Breast epithelium (tissue), 4 donors: ENCODE results near the gene TMEM242. TPM values are rescaled to one million over a fixed set of nuclear protein-coding genes. Genes with fewer than 3 reads are reported as not detected.

Experiments used
- DNase-seq, 2 donors: peaks; one replicate each; pipeline ENCODE4 v3.0.0-alpha.2; 2019; ENCODE audit warnings: low spot score in 2 of 2
- H3K27ac ChIP-seq, 2 donors: fragments of 200-600 bp; sonication (generic) in 1 of 2; one replicate each; pipeline ENCODE4 v1.5.1; 2016 to 2019; ENCODE audit warnings: mild to moderate bottlenecking in 1 of 2
- H3K27me3 ChIP-seq, 2 donors: fragments of 200-600 bp; sonication (generic) in 1 of 2; one replicate each; pipeline versions ENCODE4 v1.5.1 to v1.6.0; 2017 to 2019; ENCODE audit warnings: control low read depth in 1 of 2, mild to moderate bottlenecking in 1 of 2
- H3K36me3 ChIP-seq: fragments of 200-600 bp; one replicate; pipeline ENCODE4 v1.5.1; 2019
- H3K4me1 ChIP-seq, 2 donors: fragments of 200-600 bp; sonication (generic); one replicate each; pipeline ENCODE4 v1.5.1; 2016 to 2019; ENCODE audit warnings: control low read depth in 1 of 2
- H3K4me3 ChIP-seq, 3 donors: fragments of 200-600 bp; sonication (generic); 1 replicate in 2 of 3; 2 replicates in 1 of 3; pipeline ENCODE4 v1.5.1; 2016 to 2019; ENCODE audit warnings: mild to moderate bottlenecking in 3 of 3, moderate library complexity in 2 of 3
- H3K9me3 ChIP-seq, 2 donors: fragments of 200-600 bp; sonication (generic) in 1 of 2; one replicate each; pipeline ENCODE4 v1.5.1; 2016 to 2019; ENCODE audit warnings: control low read depth in 1 of 2
- POLR2A ChIP-seq: fragments of 450-650 bp; IDR thresholded peaks from one replicate; pipeline ENCODE4 v1.6.1; 2016; ENCODE audit warnings: antibody characterized with exemption, mild to moderate bottlenecking, moderate library complexity
- POLR2AphosphoS5 ChIP-seq, 3 donors: sonication (generic); formaldehyde crosslinking; IDR thresholded peaks; one replicate each; pipeline ENCODE4 v1.6.1; 2017; ENCODE audit warnings: antibody characterized with exemption in 3 of 3
- intact Hi-C: fragments of 100-400 bp; cut with DNase I; formaldehyde crosslinking; loops from one replicate; pipeline ENCODE4 v1.15.1; 2023; ENCODE audit warnings: low total_unique reads
- total RNA-seq, 3 donors: library from RNA; depleted of rRNA; stranded (reverse); fragments of >200 nt; gene quantifications; one replicate each; pipeline ENCODE4 v1.1.0, GENCODE V29; 2016
- TF ChIP-seq, protein P1 (sequence below), 3 donors: fragments of 450-650 bp; IDR thresholded peaks; one replicate each; pipeline ENCODE4 v1.5.1; 2016 to 2017; ENCODE audit warnings: antibody characterized with exemption in 3 of 3, mild to moderate bottlenecking in 3 of 3, moderate library complexity in 3 of 3

The TMEM242 gene
- total RNA-seq, 3 donors from 2014 or later, result 5.3 to 7.9 (median 7.3) TPM

GRCh38 chr6:157267654-157268053 lies 55.7 kb downstream of the TMEM242 start:
- DNase-seq, result no peak

GRCh38 chr6:157267109-157267611 lies 56.2 kb downstream of the TMEM242 start:
- H3K27me3 ChIP-seq, result no peaks in the 10 kb centered on the region
- intact Hi-C loops, result loop anchor here (5.0 kb wide), 1 partner anchor 1135 kb away; no protein-coding TSS in a partner anchor
- H3K4me1 ChIP-seq, result no peaks in the 10 kb centered on the region
- H3K4me3 ChIP-seq, result no peak overlapping the region
- H3K36me3 ChIP-seq, result no peaks in the 10 kb centered on the region
- no peaks in the 10 kb centered on the region for H3K9me3 ChIP-seq
- no peak for DNase-seq
- no peak overlapping the region for H3K27ac ChIP-seq
- TF ChIP-seq, protein P1, sequence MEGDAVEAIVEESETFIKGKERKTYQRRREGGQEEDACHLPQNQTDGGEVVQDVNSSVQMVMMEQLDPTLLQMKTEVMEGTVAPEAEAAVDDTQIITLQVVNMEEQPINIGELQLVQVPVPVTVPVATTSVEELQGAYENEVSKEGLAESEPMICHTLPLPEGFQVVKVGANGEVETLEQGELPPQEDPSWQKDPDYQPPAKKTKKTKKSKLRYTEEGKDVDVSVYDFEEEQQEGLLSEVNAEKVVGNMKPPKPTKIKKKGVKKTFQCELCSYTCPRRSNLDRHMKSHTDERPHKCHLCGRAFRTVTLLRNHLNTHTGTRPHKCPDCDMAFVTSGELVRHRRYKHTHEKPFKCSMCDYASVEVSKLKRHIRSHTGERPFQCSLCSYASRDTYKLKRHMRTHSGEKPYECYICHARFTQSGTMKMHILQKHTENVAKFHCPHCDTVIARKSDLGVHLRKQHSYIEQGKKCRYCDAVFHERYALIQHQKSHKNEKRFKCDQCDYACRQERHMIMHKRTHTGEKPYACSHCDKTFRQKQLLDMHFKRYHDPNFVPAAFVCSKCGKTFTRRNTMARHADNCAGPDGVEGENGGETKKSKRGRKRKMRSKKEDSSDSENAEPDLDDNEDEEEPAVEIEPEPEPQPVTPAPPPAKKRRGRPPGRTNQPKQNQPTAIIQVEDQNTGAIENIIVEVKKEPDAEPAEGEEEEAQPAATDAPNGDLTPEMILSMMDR (IDR thresholded peaks at IDR 0.05), result no peak
- no peak for TF ChIP-seq POLR2A
- TF ChIP-seq POLR2AphosphoS5 (IDR thresholded peaks at IDR 0.05), result no peak

More at GRCh38 chr6:157267654-157268053, 55.7 kb downstream of the TMEM242 start:
- Histone ChIP-seq H3K27ac (no peak overlapping the region), H3K4me1 (no peaks in the 10 kb centered on the region), H3K4me3 (no peak overlapping the region), H3K27me3 (no peaks in the 10 kb centered on the region), H3K36me3 (no peaks in the 10 kb centered on the region), H3K9me3 (no peaks in the 10 kb centered on the region)
- intact Hi-C loops, result loop anchor here (5.0 kb wide), 1 partner anchor 1135 kb away; no protein-coding TSS in a partner anchor
- TF ChIP-seq, protein P1 (IDR thresholded peaks at IDR 0.05), result no peak
- TF ChIP-seq POLR2A, result no peak
- no peak for TF ChIP-seq POLR2AphosphoS5 (IDR thresholded peaks at IDR 0.05)

- intact Hi-C loops, result loop anchor here (5.0 kb wide), 1 partner anchor 1134 kb away; no protein-coding TSS in a partner anchor
- no peaks in the 10 kb centered on the region for H3K36me3 ChIP-seq
- no peak overlapping the region for H3K27ac ChIP-seq
- no peaks in the 10 kb centered on the region for H3K27me3 ChIP-seq
- TF ChIP-seq POLR2AphosphoS5 (IDR thresholded peaks at IDR 0.05) (no peak), POLR2A (no peak)
- TF ChIP-seq, protein P1 (IDR thresholded peaks at IDR 0.05), result no peak
- no peaks in the 10 kb centered on the region for H3K4me1 ChIP-seq
- H3K4me3 ChIP-seq, result no peak overlapping the region
- DNase-seq, result no peak
- H3K9me3 ChIP-seq, result no peaks in the 10 kb centered on the region
Measured at GRCh38 chr6:157266274-157267101, 56.8 kb downstream of the TMEM242 start.

- Histone ChIP-seq H3K4me3 (no peak overlapping the region), H3K27me3 (no peaks in the 10 kb centered on the region), H3K4me1 (no peaks in the 10 kb centered on the region), H3K27ac (no peak overlapping the region), H3K9me3 (no peaks in the 10 kb centered on the region), H3K36me3 (no peaks in the 10 kb centered on the region)
- TF ChIP-seq POLR2AphosphoS5 (IDR thresholded peaks at IDR 0.05), result no peak
- intact Hi-C loops, result loop anchor here (5.0 kb wide), 1 partner anchor 1133 kb away; no protein-coding TSS in a partner anchor
- no peak for DNase-seq
Measured at GRCh38 chr6:157265635-157266034, 57.7 kb downstream of the TMEM242 start.

GRCh38 chr6:157265186-157265585 lies 58.1 kb downstream of the TMEM242 start:
- Histone ChIP-seq H3K27ac (no peak overlapping the region), H3K36me3 (no peaks in the 10 kb centered on the region), H3K27me3 (no peaks in the 10 kb centered on the region), H3K4me1 (no peaks in the 10 kb centered on the region), H3K9me3 (no peaks in the 10 kb centered on the region), H3K4me3 (no peak overlapping the region)
- intact Hi-C loops, result loop anchor here (5.0 kb wide), 1 partner anchor 1133 kb away; no protein-coding TSS in a partner anchor
- DNase-seq, result no peak
- TF ChIP-seq POLR2AphosphoS5 (IDR thresholded peaks at IDR 0.05), result no peak
- TF ChIP-seq POLR2A, result no peak
- TF ChIP-seq, protein P1 (IDR thresholded peaks at IDR 0.05), result no peak
